Globus pallidus (tissue), 1 donor: ENCODE results near the gene KAZN.

Experiments used
- DNase-seq: peaks from one replicate; pipeline ENCODE4 v3.0.0-alpha.2; 2015; ENCODE audit warnings: low spot score

Gene KAZN

DNA sequence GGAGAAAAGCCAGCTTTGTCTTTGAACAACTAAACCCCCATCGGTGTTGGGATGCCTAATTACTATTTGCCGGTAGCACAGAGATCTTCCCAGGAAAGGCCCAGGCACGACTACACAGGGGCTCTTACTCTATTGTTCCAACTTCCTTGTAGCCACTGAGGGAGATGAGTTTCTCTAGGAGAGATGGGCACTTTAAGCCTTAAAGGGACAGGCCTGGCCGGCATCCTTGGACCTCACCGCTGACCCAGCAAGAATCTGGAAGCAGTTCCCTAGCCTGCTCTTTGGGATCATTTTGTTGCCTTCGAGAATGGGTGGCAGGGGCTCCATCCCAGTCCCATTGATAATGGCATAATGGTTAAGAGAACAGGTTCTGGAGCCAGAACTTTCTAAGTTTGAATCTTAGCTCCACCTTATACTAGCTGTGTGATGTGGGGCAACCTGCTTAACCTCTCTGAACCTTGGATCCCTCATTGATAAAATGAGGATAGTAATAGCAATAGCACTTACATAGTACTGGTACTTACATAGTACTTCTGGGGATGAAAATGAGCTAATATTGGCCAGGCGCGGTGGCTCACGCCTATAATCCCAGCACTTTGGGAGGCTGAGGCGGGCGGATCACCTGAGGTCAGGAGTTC lies 316.0 kb downstream of the KAZN start:
- no peak for DNase-seq

DNA sequence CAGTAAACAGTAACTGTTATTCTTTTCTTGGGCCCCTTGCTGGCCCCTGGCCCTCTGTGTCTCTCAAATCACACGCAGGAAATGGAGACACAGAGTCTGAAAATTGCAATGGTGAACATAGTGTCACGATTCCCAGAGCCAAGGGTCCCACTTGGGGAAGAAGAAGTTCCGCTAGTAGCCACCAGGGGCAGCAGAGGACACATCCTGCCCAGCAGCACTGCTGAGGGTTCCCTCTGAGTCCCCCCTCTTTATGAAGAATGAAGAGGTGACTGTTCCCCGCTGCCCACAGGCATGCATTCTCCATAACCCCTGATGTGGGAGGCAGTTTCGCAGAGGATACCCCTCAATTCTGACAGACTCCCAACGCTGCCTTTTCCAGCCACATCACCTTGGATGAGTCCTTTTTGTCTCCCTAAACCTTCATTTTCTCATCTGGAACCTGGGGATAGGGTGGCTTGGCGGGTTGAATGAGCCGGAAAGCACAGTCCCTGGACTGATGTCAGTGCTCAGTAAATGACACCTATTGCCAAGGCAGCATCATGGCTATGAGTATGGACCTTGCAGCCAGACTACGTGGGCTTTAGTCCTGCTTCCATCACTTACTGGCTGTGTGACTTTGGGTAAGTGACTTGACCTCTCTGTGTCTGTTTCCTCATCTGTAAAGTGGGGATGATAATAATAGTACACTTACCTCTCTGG lies 317.0 kb downstream of the KAZN start:
- DNase-seq: no peak

DNA sequence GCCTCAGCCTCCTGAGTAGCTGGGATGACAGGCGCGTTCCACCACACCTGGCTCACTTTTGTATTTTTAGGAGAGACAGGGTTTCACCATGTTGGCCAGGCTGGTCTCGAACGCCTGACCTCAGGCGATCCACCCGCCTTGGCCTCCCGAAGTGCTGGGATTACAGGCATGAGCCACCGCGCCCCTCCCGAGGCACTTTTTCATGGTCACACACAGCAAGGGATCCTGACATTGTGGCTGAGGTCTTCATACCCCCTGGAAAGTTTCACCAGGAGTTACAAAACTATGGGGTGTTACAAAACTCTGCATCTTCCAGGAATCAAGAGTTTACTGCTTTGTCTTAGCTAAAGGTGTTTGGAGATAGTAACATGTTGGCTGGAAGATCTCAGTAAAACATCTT lies 320.8 kb downstream of the KAZN start:
- no peak for DNase-seq

DNA sequence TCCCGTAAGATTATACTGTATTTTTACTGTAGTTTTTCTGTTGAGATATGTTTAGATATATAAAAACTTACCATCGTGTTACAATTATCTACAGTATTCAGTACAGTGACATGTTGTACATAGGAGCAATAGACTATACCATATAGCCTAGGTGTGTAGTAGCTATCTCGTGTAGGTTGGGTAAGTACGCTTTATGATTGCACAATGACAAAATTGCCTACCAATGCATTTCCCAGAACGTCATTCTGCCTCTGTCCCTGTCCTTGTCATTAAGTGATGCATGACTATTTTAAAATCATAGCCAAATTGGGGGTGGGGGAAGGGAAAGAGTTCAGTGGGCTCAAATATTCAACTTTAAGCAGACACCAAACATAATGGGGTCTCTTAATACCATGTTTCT lies 321.3 kb downstream of the KAZN start:
- DNase-seq: no peak

- no peak for DNase-seq
These were observed 322.6 kb downstream of the KAZN start for GRCh38 chr1:14921057-14921456.

- no peak for DNase-seq
These were observed 324.6 kb downstream of the KAZN start for GRCh38 chr1:14922942-14923726.

DNA sequence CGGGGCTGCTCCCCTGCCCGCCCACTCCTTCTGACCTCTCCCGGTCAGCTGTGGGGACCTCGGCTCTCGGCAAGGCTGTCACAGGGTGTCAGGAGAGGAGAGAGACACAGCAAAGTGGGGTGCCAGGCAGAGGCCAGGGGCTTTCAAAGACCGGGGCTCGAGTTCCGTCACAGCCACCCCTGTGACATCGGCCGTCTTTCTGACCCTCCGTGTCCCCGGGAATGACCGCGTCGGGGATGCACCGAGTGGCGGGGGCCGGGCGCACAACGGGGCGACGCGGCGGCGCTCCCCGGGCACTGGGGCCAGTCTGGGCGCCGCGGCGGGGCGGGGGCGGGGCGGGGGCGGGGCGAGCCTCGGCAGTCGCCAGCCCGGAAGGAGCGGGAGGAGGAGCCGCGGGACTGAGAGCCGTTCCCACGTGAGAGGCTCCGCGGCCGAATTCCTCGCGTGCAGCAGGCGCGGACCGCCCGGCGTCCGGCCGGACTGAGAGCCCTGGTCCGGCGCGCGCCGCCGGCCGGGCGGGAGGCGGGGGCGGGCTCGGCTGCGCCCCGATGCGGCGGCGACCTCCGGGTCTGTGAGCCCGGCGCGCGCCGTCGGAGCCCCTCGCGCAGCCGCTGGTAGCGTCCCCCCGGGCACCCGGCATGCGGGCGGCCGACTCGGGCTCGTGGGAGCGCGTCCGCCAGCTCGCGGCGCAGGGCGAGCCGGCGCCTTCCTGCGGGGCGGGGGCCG lies 325.4 kb downstream of the KAZN start:
- DNase-seq: peak; percentile 72

DNA sequence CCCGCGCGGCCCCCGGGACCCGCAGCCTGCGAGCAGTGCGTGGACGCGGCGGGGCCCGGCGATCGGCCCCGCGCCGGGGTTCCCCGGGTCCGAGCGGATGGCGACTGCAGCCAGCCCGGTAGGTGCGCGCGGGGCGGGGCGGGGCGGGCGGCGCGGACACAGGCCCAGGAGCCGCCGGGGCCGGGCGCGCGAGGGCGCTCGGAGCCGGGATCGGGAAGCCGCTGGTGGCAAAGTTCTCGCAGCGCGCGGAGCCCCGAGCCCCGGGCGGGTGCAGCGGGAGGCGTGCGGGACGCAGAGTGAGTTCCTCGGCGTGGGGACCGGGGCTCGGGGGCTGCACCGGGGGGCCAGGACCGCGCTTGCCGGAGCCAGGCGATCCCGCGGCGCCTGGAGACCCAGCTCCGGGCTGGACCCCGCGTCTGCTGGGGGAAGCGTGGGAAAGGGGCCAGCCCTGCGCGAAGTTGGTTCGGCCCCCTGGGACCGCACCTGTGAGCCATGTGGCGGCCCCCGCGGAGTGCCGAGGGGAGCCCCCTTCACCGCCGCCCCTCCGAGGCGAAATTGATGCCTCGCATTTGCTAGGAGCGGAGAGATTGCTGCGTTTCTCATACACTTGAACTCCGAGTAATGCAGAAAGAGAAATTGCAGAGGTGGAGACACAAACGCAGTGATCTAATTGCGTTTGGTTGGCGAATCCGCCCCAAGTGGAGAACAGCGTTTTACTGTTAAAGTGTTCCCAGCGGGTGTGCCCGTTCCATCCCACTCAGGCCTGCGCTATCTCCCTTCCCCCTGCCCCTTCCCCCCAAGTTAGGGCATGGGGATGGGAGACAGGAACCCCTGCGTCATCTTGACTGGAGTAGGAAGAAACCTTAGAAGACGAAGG lies 326.2 kb downstream of the KAZN start:
- peak; percentile 74 for DNase-seq

DNA sequence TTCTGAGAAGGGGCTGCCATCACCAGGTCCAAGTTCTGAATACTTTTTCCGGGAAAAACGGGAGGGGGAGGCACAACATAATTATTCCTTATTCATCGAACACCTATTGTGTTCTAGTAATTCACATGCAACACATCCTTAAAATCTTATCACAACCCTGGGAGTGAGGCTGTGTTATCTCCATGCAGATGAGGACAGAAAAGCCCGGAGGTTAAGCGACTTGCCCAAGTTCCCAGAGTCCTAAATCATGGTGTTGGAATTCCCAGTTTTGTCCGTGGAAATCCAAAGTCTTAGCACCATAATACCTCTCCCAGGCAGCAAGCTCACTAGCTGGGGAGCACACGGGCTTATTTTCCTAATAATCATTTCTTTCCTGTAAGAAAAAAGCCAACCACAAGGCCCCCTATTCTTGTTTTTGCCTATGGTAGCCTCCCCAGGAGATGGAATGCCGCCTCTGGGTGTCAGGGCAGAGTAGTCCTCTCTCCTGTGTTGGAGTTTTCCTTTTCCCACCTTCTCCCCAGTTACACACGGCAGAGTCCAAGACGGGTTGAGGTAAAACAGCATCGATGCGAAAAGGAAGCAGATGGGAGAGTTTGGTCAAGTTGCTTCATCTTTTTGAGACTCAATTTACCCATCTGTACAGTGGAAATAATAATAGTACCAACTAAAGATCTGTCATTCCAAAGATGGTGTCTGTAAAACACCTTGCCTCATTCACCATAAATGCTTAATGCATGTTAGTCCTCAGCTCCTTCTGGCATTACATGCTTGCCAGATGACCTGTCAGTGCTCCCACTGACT lies 327.1 kb downstream of the KAZN start:
- DNase-seq: no peak

- DNase-seq: no peak
These were observed 327.7 kb downstream of the KAZN start for GRCh38 chr1:14926229-14926628.

DNA sequence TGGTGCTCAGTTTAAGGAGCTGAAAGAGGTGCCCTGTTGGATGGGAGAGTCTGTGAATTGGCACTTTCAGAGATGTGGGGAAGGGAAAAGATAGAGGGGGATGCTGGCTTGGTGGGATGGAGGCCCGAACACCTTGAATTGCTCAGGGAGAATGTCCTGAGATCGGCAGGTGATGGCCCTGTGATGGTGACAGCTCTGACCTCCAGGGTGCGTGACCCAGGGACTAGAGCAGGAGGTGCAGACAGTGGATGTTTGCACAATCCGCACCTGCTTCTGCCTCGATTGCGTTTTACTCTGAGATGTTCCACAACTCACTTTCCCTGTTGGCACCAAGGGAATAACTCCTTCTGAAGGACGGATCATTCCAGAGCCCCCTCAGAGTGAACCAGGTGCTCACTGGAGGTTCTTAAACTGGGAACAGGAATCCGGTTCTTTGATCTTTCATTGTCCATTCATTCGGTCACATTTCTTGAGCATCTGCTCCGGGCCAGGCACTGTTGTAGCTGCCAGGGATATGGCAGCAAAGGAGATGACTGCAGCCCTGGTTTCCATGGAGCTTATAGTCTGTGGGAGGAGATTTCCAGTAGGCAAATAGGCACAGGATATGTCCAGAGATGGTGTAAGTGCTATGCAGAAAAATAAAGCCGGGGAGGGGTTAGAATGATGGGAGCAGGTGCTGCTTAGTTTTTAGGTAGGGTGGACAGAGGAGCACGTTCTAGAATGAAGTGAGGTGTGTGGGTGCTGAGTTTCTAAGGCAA lies 328.5 kb downstream of the KAZN start:
- DNase-seq: no peak

DNA sequence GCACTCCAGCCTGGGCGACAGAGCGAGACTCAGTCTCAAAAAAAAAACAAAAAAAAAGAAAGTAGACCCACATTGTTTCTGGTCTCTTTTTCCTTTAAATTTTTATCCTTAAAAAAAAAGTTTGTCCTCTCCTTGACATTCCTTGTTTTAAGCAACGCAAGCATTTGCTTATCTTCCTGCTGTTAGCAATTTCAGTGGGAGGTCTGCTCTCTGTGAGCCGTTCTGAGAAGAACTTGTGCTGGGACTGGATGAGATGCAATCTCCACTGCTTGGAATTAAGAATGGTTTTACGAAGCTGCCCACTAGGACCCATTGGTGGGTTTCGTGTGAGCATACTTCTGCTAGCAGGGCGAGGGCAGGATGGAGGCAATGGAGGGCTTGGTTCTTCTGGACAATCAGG lies 329.9 kb downstream of the KAZN start:
- DNase-seq: no peak

GRCh38 chr1:14928886-14929546 lies 330.5 kb downstream of the KAZN start:
- DNase-seq: no peak

DNA sequence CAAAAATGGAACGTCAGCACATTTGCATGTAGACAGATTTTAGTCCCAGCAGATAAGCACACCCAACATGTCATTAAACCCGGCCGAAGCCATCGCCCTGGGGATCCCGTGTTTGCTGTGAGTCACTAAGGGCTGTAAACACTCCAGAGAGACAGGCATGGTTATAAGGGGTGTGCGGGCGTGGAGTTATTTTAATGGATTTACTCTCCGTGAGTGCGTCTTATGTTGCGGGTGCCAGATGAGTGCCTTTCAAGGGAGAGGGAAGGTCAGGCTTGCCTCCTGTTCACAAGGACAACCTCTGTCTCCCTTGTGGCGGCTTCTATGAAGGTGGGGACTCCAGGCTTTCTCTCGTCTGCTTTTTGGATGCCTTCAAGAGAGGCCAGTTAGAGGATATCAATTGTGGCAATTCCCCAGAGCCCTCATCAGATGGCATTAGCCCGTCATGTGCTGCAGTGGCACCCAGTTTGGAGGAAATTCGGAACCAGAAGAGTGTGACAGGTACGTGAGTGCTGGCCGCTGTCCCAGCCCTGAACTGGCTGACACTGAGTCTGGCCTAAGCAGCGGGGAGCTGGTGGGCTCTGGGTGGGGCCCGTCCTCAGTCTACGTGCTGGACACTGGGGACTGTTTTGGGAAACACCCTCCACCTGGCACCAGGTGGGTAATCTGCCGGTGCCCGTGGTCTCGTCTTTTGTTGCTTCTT lies 331.2 kb downstream of the KAZN start:
- peak; percentile 42 for DNase-seq

- DNase-seq: peak; percentile 47
These were observed 331.9 kb downstream of the KAZN start for GRCh38 chr1:14930247-14930965.

DNA sequence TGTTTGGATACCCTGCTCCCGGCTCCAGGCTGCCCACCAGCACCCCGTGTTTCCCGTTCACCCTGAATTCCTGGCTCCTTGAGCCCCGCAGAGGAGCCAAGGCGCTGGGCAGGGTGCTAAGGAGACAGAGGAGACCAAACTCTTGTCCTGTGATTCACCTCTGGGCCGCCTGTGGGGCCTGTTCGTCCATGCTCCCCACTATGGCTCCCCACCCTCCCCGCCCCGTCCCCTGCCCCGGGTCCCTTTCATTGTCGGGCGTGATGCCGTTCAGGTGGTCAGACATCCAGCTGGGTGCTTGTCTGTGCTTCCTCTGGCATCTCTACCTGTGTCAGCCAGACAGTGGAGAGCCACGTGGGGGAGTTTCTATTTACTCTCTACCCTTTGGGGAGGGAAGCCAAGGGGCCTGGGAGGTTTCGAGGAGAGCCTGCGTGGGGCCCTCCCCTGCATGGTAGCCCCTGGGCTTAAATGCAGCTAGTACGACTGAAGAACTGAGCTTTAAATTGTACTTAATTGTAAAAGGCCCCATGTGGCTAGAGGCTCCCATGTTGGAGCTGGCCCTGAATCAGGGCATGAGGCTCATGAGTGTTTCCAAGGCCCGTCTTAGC lies 333.7 kb downstream of the KAZN start:
- no peak for DNase-seq

DNA sequence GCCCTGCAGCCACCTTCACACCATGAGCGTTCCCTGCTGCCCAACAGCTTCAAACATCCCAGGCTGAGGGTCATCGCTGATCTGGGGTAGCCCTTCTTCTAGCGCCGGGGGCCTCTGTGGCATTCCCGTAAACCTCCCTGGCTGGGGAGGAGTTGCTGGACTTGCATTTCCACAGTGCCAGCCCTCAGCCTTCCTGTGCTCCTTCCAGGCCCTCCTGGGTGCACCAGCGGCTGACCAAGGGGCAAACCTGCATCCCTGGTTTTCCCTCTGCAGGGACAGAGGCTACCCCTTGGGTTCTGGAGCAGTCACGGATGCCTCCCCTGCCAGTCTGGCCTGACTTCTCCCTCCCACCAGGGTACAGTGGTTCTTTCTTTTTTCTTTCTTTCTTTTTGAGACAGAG lies 336.4 kb downstream of the KAZN start:
- no peak for DNase-seq

GRCh38 chr1:14936815-14937214 lies 338.3 kb downstream of the KAZN start:
- no peak for DNase-seq
